COLO668 (cell line): ENCODE data around the gene PARVB.

Experiments used
- DNase-seq: peaks from one replicate; lab custom pipeline; 2025; ENCODE audit not compliant: unreplicated experiment; lab: John Stamatoyannopoulos, UW

Gene PARVB

DNA sequence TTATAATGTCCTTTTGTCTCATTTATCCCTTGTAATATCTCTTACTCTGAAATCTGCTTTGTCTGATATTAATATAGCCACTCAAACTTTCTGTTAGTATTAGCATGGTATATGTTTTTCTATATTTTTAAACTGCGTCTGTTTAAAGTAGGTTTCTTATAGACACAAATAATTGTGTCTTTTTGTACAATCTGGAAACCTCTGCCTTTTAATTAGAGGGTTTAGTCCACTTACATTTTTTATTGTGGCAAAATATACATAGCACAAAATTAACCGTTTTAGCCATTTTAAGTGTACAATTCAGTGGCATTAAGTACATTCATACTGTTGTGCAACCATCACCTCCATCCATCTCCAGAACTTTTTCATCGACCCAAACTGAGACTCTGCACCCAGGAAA is 185.2 kb downstream of the PARVB start:
- no peak for DNase-seq

DNA sequence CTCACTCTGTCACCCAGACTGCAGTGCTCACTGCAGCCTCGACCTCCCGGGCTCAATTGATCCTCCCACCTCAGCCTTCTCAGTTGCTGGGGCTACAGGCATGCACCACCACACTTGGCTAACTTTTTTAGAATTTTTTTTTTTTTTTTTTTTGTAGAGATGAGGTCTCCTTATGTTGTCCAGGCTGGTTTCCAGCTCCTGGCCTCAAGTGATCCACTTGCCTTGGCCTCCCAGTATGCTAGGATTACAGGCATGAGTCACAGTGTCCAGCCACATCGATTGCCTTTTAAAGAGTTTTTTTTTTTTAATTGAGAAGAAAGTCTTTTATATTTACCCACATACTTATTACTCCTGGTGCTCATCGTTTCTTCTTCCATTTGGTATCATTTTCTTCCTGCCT is 186.6 kb downstream of the PARVB start:
- no peak for DNase-seq

DNA sequence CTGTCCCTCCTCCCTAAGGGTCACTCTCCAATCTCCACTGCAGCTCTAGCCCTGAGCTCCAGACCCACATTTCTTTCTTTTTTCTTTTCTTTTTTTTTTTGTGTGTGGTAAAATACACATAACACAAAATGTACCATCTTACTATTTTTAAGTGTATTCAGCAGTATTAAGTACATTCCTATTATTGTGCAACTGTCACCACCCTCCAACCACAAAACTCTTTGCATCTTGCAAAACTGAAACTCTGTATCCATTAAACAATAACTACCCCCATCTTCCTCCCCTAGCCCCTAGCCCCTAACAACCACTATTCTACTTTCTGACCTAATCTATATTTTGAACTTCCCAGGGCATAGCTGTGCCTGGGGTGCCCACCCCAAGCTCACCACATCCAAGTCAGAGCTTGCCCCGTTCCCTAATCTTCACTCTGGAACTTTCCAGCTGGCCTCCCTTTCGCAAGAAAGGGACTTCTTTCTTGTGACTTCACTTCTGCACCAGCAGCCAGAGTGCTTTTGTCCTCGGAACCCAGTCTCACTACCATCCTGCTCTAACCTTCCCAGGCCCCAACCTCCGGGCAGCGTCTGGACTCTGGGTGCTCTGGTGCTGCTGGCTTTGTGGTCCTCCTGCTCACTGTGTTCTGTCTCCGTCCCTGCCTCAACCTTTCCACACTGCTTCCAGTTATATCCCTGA is 187.3 kb downstream of the PARVB start:
- DNase-seq: no peak

DNA sequence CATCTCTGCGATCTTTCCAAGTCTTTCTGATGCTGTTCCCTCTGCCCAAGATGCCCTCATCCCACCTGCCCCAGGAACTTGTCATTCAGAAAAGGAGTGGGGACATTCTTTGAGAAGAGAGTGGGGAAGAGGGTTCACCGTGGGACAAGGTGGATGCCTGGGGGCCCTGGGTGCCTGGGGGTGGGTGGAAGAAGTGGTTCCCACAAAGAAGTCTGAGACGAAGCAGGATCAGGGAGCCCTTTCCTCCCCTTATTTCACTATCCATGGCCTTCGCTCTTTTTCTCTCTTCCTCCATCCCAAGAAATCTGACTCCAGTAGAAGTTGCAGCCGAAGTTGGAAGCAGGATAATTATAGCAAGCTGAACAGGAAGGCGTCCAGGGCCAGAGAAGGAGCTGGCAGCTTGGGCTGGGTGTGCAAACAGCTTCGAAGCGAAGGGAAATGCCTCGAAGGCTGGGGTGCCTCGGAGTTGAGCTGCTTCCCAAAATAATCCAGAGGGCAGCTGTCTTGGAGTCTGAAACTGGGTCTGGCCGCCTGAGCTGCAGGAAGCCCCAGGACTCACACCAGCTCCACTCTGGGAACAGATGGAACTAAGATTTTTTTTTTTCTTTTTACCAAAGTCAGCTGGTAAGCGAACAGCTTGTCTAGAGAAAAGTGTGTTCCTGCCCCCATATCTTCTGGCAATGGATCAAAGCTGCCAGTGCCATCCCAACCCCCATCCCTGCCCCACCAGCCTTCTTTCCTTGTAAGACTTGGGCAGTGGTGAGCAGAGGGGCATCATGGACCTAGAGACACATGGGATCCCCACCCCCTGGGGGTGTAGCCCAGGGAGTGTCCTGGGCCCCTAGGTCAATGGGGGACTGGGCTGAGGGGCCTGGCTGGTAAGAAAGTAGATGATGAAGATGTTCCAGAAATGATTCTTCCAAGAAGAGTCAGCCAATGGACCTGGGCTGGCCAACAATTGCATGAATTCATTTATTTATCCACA is 188.1 kb downstream of the PARVB start:
- no peak for DNase-seq

DNA sequence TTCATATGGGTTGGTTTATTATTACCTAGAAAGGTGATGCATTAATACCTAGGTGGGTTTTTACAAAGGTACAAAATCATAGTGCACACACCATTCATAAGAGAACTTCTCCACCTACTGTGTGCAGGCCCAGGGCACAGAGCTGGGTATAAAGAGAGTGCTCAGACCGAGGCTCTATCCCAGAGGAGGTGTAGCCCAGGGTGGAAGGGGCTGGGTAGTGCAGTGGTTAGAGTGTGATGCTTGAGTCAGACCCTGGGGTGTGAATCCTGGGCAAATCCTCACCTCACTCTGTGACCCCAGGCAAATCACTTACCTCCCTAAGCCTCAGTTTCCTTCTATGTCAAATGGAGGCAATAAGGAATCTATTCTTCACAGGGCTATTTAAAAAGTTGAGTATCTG is 188.8 kb downstream of the PARVB start:
- DNase-seq: no peak

DNA sequence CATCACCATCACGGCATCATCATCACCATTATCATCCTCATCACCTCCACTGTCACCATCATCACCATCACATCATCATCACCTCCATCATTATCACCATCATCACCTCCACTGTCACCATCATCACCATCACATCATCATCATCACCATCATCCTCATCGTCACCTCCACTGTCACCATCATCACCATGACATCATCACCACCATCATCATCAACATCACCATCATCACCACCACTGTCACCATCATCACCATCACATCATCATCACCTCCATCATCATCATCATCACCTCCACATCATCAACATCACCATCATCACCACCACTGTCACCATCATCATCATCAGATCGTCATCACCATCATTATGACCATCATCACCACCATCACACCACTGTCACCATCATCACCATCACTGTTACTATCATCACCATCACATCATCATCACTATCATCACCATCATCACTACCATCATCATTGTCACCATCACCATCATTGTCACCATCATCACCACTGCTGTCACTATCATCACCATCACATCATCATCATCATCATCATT is 189.5 kb downstream of the PARVB start:
- no peak for DNase-seq

DNA sequence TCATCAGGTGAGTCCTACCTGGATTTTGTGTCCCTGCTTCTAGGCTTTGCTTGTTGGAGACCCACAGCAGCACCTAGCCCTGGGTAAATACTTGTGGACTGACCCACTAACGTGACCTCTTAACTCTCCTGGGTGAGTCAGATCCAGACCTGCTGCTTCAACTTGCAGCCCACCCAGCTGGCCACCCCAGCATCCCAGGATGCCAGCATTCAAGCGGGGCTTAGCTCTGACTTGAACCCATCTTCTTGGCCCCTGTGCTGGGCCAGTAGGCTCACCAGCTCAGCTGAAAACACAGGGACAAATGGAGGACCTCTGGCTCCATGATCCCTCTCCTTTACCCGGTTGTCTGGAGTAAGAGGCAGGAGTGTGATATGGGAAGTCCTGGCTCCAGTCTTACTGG is 190.1 kb downstream of the PARVB start:
- DNase-seq: no peak

DNA sequence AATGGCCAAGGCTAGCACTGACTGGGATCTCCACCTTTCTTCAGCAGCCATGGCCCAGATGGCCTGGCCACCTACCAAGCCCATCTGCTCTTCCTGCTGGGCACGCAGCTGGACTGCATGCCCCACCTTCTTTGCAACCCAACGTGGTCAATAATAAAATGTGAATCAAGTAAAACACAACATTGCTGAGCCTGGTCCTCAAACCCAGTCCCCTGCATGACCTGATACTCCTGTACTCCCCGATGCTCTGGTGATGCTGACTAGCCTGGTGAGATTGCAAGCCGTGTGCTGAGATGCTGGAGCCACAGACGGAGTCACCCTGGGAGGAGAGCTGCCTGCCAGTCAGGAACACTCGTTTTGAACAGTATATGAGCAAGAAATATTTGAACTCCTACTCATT is 190.7 kb downstream of the PARVB start:
- DNase-seq: no peak

DNA sequence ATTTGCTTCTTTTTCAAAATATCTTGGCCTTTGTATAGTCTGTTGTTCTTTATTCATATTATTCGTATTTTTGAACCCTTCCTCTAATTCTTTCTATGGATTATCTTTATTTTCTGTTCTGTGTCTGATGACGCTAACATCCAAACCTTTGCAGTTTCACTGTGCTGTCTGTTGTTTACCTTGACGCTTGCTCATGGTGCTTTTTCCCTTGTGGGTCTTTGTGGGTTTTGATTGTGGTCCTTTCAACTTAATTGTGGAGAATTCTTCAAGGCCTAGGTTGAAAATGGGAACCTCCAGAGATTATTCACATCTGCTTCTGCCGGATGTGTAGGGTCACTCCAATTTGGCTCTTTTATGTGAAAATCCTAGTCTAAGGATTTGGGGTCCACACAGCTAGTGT is 191.2 kb downstream of the PARVB start:
- no peak for DNase-seq

DNA sequence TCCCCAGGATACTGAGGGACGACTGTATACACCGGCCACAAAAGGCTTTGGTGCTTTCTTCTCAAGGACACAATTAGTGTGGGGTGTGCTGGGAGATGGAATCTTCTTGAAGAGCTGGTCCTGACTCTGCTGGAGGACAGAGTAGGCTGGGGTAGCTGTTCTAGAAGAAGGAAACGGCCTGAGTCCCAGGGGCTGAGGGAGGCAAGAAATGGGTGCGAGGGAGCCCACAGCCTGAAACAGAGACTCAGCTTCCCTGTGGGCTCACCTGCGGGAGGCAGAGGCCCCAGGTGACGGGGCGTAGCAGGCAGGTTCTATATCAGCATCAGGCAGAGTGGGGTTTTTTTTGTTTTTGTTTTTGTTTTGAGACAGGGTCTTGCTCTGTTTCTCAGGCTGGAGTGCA is 193.2 kb downstream of the PARVB start:
- no peak for DNase-seq

DNA sequence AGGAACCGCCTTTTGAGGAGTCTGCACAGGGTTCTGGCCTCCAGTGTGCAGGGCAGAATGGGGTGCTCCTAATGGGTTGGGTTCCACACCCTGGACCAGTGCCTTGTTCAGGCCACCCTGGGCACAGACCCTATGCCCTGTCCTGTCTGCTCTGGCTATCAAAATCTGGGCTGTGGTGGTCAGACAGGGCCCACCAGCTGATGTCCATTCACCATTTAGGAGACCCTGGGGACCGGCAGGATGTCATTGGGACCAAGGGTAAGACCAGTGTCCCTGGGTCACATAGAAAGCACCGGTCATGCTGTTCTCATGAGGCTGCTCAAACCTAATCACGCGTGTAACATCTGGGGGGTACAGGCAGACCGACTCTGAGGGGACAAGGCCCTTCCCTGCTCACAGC is 194.0 kb downstream of the PARVB start:
- DNase-seq: no peak

DNA sequence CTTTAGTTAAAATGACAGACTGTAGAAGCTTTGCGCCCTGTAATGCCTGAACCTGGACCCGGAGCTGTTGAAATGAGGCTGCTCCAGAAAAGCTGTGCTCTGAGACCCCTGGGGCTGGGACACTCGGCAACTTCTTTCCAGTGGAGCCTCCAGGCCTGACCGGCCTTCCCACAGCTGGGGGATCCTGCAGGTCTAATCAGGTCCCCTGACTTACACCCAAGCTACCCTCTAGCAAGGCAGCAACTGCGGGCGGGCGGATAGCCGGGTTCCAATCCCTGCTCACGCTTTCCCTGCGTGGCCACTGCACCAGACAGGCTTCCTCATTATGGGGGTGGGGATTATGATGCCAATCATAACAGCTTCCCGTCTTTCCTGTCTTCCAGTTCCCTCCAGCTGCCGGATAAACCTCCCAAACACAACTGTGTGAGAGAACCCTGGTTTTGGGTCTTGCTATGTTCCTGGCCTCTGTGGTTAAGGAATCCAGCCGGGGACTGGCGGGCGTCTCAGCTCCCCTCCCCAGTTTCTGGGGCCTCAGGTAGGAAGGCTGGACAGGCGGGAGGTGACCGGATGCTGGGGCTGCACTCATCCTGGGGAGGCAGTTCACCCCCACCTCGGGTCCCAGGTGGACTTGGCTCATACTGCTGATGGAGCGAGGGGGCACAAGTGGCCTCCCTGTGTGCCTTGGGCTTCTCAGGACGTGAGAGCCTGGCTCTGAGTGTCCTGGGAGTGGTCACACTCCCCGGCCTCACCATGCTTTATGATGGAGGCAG is 195.2 kb downstream of the PARVB start:
- DNase-seq: no peak

DNA sequence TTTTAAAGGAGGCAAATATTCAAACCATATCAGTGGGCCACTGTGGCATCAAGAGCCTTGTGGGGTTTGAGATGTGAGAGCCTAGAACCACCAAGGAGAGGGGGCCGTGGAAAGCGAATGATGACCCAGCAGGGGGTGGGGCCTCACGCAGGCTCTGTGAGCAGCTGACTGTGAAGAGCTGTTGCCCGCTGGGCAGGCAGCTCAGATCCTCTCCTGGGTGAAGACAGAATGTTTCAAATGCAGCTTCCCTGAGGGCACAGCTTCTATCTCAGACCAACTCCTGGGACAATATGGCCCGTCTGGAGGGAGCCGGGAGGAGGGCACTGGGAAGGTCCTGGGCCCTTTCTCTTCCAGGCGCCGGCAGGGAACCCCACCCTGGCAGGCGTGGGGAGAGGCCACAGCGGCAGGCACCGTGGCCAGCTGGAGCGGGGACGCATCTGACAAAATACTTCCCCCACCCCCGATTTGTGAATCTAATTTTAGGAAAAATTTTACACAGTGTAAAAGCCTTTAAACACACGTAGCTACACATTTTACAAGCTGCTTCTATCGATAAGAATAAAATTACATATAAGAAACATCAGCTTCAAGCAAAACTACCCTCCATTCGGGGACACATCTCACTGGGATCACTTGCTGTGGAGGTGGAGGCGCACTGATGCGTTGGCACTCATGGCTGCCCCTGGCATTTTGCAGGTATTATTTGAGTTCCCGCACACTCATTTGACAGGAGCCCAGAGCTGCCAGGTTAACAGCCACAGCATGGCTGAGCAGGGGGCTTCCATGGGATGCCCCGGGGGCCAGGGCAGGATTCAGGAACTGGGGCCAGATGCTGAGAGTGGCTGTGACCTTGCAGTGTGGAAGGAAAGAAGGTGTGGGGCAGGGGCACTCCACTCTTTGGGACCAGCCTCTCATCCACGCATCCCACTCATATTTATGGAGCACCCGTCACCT is 196.9 kb downstream of the PARVB start:
- no peak for DNase-seq

DNA sequence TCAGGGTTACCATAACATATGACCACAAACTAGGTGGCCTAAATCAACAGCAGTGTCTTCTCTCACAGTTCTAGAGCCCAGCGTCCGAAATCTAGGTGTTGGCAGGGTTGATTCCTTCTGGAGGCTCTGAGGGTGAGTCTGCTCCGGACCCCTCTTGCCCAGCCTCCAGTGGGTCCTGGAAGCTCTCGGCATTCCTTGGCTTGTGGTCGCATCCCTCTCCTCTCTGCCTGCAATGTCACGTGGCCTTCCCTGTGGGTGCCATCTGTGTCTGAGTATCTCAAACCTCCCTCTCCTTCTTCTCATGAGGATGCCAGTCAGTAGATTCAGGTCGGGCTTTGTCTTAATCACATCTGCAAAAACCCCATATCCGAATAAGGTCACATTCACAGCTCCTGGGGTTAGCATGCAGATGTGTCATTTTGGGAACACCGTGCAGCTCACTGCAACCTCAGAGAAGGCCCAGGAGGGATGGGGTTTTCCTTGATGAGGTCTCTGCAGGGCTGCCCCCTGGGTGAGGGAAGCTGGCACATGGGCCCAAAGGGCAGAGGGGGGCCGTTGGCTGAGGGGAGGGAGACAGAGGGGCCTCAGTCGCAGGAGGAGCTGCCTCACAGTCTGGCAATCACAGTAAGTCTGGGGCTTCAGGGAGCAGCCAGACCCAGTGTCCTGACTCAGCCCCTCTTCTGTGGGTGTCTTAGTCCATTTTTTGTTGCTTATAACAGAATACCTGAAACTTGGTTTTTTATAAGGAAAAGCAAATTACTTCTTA is 197.8 kb downstream of the PARVB start:
- DNase-seq: no peak
